SJSA1 (cell line): Measurements from ENCODE around the gene ATP6V1G3. TPM values are rescaled to one million over a fixed set of nuclear protein-coding genes. Genes with fewer than 3 reads are reported as not detected.
A peak's percentile ranks its signal among the peaks of the same experiment; 100 is the strongest.
"Not testable (repeated sequence)": the region's sequence is repeated elsewhere in the genome, so short reads cannot be mapped to it uniquely, and the experiment has no call there.

ENCODE experiments used
- DNase-seq, 2 experiments: peaks; one replicate each; pipeline ENCODE4 v3.0.0-alpha.2; 2015 to 2020; ENCODE audit warnings: low spot score in 2 of 2, low read depth in 1 of 2
- H3K27ac ChIP-seq: fragments of 250-450 bp; sonication (Bioruptor Pico); 2 replicates; pipeline ENCODE4 v1.5.1; 2020; ENCODE audit warnings: mild to moderate bottlenecking, moderate library complexity
- H3K27me3 ChIP-seq: fragments of 250-450 bp; sonication (Bioruptor Pico); replicated peaks from 2 replicates; pipeline ENCODE4 v1.5.1; 2020; ENCODE audit warnings: mild to moderate bottlenecking, moderate library complexity
- H3K36me3 ChIP-seq: fragments of 250-450 bp; sonication (Bioruptor Pico); 2 replicates; pipeline ENCODE4 v1.5.1; 2020; ENCODE audit warnings: mild to moderate bottlenecking
- H3K4me1 ChIP-seq: fragments of 250-450 bp; sonication (Bioruptor Pico); replicated peaks from 2 replicates; pipeline ENCODE4 v1.6.1; 2021; ENCODE audit warnings: mild to moderate bottlenecking
- H3K4me3 ChIP-seq: fragments of 250-450 bp; sonication (Bioruptor Pico); 2 replicates; pipeline ENCODE4 v1.5.1; 2020; ENCODE audit warnings: mild to moderate bottlenecking
- H3K9me3 ChIP-seq: fragments of 250-450 bp; sonication (Bioruptor Pico); replicated peaks from 2 replicates; pipeline ENCODE4 v1.5.1; 2020; ENCODE audit warnings: mild to moderate bottlenecking
- total RNA-seq: library from RNA; depleted of rRNA; stranded (reverse); fragments of >200 nt; shearing (Covaris generic); gene quantifications from 2 replicates; pipeline ENCODE4 v1.2.3, GENCODE V29; 2014; rRNA removed

The ATP6V1G3 gene
- not detected in 2 replicates for total RNA-seq

- Histone ChIP-seq H3K36me3 (no peaks in the 10 kb centered on the region), H3K27ac (no peak within 1 kb of the TSS), H3K4me1 (no peaks in the 10 kb centered on the region), H3K9me3 (no peaks in the 10 kb centered on the region), H3K27me3 (no peaks in the 10 kb centered on the region), H3K4me3 (no peak within 1 kb of the TSS)
- no peak for DNase-seq
These were observed at the start of gene ATP6V1G3 for GRCh38 chr1:198540580-198540979. ATP6V1G3 (minus strand) TSS chr1:198540680; CDS start chr1:198540650, 30 bp downstream.

- H3K36me3 ChIP-seq: no peaks in the 10 kb centered on the region
- H3K27ac ChIP-seq: no peak overlapping the region
- DNase-seq: no peak
- H3K9me3 ChIP-seq: no peaks in the 10 kb centered on the region
- H3K4me1 ChIP-seq: no peaks in the 10 kb centered on the region
- H3K4me3 ChIP-seq: no peak overlapping the region
- no peaks in the 10 kb centered on the region for H3K27me3 ChIP-seq
These were observed 48.4 kb upstream of the ATP6V1G3 start for GRCh38 chr1:198588845-198589244.

- Histone ChIP-seq H3K4me3 (no peak overlapping the region), H3K27ac (no peak overlapping the region), H3K4me1 (no peaks in the 10 kb centered on the region), H3K36me3 (no peaks in the 10 kb centered on the region), H3K9me3 (no peaks in the 10 kb centered on the region), H3K27me3 (no peaks in the 10 kb centered on the region)
- DNase-seq: no peak
These were observed 43.7 kb upstream of the ATP6V1G3 start for GRCh38 chr1:198584163-198584562.

- not testable (repeated sequence) for H3K9me3 ChIP-seq, H3K4me1 ChIP-seq, H3K27me3 ChIP-seq, H3K27ac ChIP-seq, H3K4me3 ChIP-seq, H3K36me3 ChIP-seq, DNase-seq
These were observed 42.8 kb upstream of the ATP6V1G3 start for GRCh38 chr1:198583209-198583802.

GRCh38 chr1:198577444-198577843 is 37.0 kb upstream of the ATP6V1G3 start:
- no peaks in the 10 kb centered on the region for H3K9me3 ChIP-seq
- no peak overlapping the region for H3K4me3 ChIP-seq
- H3K27ac ChIP-seq: no peak overlapping the region
- peaks cover 3% of the 10 kb centered on the region; the same call in 1 of the 2 replicates for H3K4me1 ChIP-seq
- H3K27me3 ChIP-seq: no peaks in the 10 kb centered on the region
- DNase-seq: peak in 1 of 2 experiments; percentile 42
- no peaks in the 10 kb centered on the region for H3K36me3 ChIP-seq

GRCh38 chr1:198575798-198576641 is 35.5 kb upstream of the ATP6V1G3 start:
- H3K4me1 ChIP-seq: peaks cover 3% of the 10 kb centered on the region; the same call in 1 of the 2 replicates
- no peak for DNase-seq
- H3K4me3 ChIP-seq: no peak overlapping the region
- H3K27me3 ChIP-seq: no peaks in the 10 kb centered on the region
- no peak overlapping the region for H3K27ac ChIP-seq
- no peaks in the 10 kb centered on the region for H3K9me3 ChIP-seq
- H3K36me3 ChIP-seq: no peaks in the 10 kb centered on the region

- peaks cover 3% of the 10 kb centered on the region; the same call in 1 of the 2 replicates for H3K4me1 ChIP-seq
- no peak for DNase-seq
- H3K9me3 ChIP-seq: no peaks in the 10 kb centered on the region
- no peak overlapping the region for H3K27ac ChIP-seq
- no peak overlapping the region for H3K4me3 ChIP-seq
- H3K36me3 ChIP-seq: no peaks in the 10 kb centered on the region
- no peaks in the 10 kb centered on the region for H3K27me3 ChIP-seq
These were observed 34.8 kb upstream of the ATP6V1G3 start for GRCh38 chr1:198575292-198575691.

GRCh38 chr1:198574325-198574724 is 33.8 kb upstream of the ATP6V1G3 start:
- no peaks in the 10 kb centered on the region for H3K27me3 ChIP-seq
- no peak overlapping the region for H3K27ac ChIP-seq
- DNase-seq: no peak
- no peaks in the 10 kb centered on the region for H3K9me3 ChIP-seq
- H3K4me1 ChIP-seq: peaks cover 3% of the 10 kb centered on the region; the same call in 1 of the 2 replicates
- H3K36me3 ChIP-seq: no peaks in the 10 kb centered on the region
- H3K4me3 ChIP-seq: no peak overlapping the region

GRCh38 chr1:198564716-198565115 is 24.2 kb upstream of the ATP6V1G3 start:
- Histone ChIP-seq H3K4me1 (no peaks in the 10 kb centered on the region), H3K27ac (no peak overlapping the region), H3K36me3 (no peaks in the 10 kb centered on the region), H3K27me3 (no peaks in the 10 kb centered on the region), H3K9me3 (no peaks in the 10 kb centered on the region), H3K4me3 (no peak overlapping the region)
- no peak for DNase-seq

GRCh38 chr1:198564157-198564556 is 23.7 kb upstream of the ATP6V1G3 start:
- Histone ChIP-seq H3K36me3 (no peaks in the 10 kb centered on the region), H3K9me3 (no peaks in the 10 kb centered on the region), H3K4me1 (no peaks in the 10 kb centered on the region), H3K27ac (no peak overlapping the region), H3K4me3 (no peak overlapping the region), H3K27me3 (no peaks in the 10 kb centered on the region)
- no peak for DNase-seq

- Histone ChIP-seq H3K9me3 (no peaks in the 10 kb centered on the region), H3K4me1 (no peaks in the 10 kb centered on the region)
- DNase-seq: no peak
These were observed 23.1 kb upstream of the ATP6V1G3 start for GRCh38 chr1:198563583-198563982.

GRCh38 chr1:198560161-198560560 is 19.7 kb upstream of the ATP6V1G3 start:
- H3K36me3 ChIP-seq: no peaks in the 10 kb centered on the region
- no peak overlapping the region for H3K27ac ChIP-seq
- no peaks in the 10 kb centered on the region for H3K4me1 ChIP-seq
- H3K4me3 ChIP-seq: no peak overlapping the region
- no peaks in the 10 kb centered on the region for H3K9me3 ChIP-seq
- H3K27me3 ChIP-seq: no peaks in the 10 kb centered on the region
- DNase-seq: no peak

More at GRCh38 chr1:198563583-198563982, 23.1 kb upstream of the ATP6V1G3 start:
- no peaks in the 10 kb centered on the region for H3K36me3 ChIP-seq
- no peaks in the 10 kb centered on the region for H3K27me3 ChIP-seq
- H3K4me3 ChIP-seq: no peak overlapping the region
- H3K27ac ChIP-seq: no peak overlapping the region

GRCh38 chr1:198559362-198559761 is 18.9 kb upstream of the ATP6V1G3 start:
- no peaks in the 10 kb centered on the region for H3K27me3 ChIP-seq
- H3K9me3 ChIP-seq: no peaks in the 10 kb centered on the region
- H3K4me1 ChIP-seq: no peaks in the 10 kb centered on the region
- no peak overlapping the region for H3K27ac ChIP-seq
- DNase-seq: no peak
- H3K4me3 ChIP-seq: no peak overlapping the region
- H3K36me3 ChIP-seq: no peaks in the 10 kb centered on the region

GRCh38 chr1:198558402-198558801 is 17.9 kb upstream of the ATP6V1G3 start:
- Histone ChIP-seq H3K4me1 (no peaks in the 10 kb centered on the region), H3K36me3 (no peaks in the 10 kb centered on the region), H3K9me3 (no peaks in the 10 kb centered on the region), H3K27me3 (no peaks in the 10 kb centered on the region), H3K27ac (no peak overlapping the region), H3K4me3 (no peak overlapping the region)
- no peak for DNase-seq
